GM18498 (cell line): Measurements from ENCODE around the gene VAMP5.
A peak's percentile ranks its signal among the peaks of the same experiment; 100 is the strongest.
"Not testable (repeated sequence)": the region's sequence is repeated elsewhere in the genome, so short reads cannot be mapped to it uniquely, and the experiment has no call there.

ENCODE experiments used
- ATAC-seq: cut with Tn5 transposase; IDR thresholded peaks from one replicate; pipeline ENCODE4 v1.9.1; 2021; ENCODE audit warnings: mild to moderate bottlenecking, moderate library complexity; ENCODE audit not compliant: unreplicated experiment

Gene VAMP5

GRCh38 chr2:85549826-85550225 lies 34.4 kb upstream of the VAMP5 start:
- no peak for ATAC-seq

GRCh38 chr2:85550486-85550885 lies 33.7 kb upstream of the VAMP5 start:
- ATAC-seq: no peak

GRCh38 chr2:85551698-85552678 lies 32.2 kb upstream of the VAMP5 start:
- peak; percentile 75 for ATAC-seq

- no peak for ATAC-seq
These were observed 31.0 kb upstream of the VAMP5 start for GRCh38 chr2:85553184-85553583.

- no peak for ATAC-seq
These were observed 29.1 kb upstream of the VAMP5 start for GRCh38 chr2:85554980-85555612.

- no peak for ATAC-seq
These were observed 27.1 kb upstream of the VAMP5 start for GRCh38 chr2:85557130-85557529.

- no peak for ATAC-seq
These were observed 26.1 kb upstream of the VAMP5 start for GRCh38 chr2:85558160-85558559.

GRCh38 chr2:85560403-85560726 lies 23.9 kb upstream of the VAMP5 start:
- ATAC-seq: not testable (repeated sequence)

- peak; percentile 12 for ATAC-seq
These were observed 23.4 kb upstream of the VAMP5 start for GRCh38 chr2:85560812-85561279.

- ATAC-seq: peak; percentile 92
These were observed 22.7 kb upstream of the VAMP5 start, which contains the start of gene GGCX for GRCh38 chr2:85561280-85562212. TSS of gene GGCX (minus strand) at chr2:85561493. CDS start at chr2:85561428, 65 bp downstream.

GRCh38 chr2:85564144-85564563 lies 20.1 kb upstream of the VAMP5 start:
- no peak for ATAC-seq

- no peak for ATAC-seq
These were observed 18.0 kb upstream of the VAMP5 start for GRCh38 chr2:85566265-85566664.

- ATAC-seq: no peak
These were observed 8.5 kb upstream of the VAMP5 start for GRCh38 chr2:85575739-85576138.

- no peak for ATAC-seq
These were observed 7.2 kb upstream of the VAMP5 start for GRCh38 chr2:85577063-85577385.

GRCh38 chr2:85577386-85578242 lies 6.6 kb upstream of the VAMP5 start, which contains the start of gene VAMP8:
TSS of gene VAMP8 (plus strand) at chr2:85577586. CDS start at chr2:85577647, 61 bp downstream.
- ATAC-seq: peak; percentile 77

- peak; percentile 57 for ATAC-seq
These were observed 5.7 kb upstream of the VAMP5 start for GRCh38 chr2:85578243-85579180.

- no peak for ATAC-seq
These were observed 4.8 kb upstream of the VAMP5 start for GRCh38 chr2:85579266-85579935.

- ATAC-seq: no peak
These were observed 4.0 kb upstream of the VAMP5 start for GRCh38 chr2:85580206-85580605.
